Right renal pelvis (tissue), 4 donors: ENCODE data around the gene TMEM260. TPM values are rescaled to one million over a fixed set of nuclear protein-coding genes. Genes with fewer than 3 reads are reported as not detected.
A peak's percentile ranks its signal among the peaks of the same experiment; 100 is the strongest.

Experiments used
- DNase-seq, 4 donors: peaks; one replicate each; pipeline ENCODE4 v3.0.0-alpha.2; 2013; ENCODE audit warnings: low read depth in 4 of 4, low spot score in 3 of 4, missing footprints in 1 of 4
- polyA plus RNA-seq, 4 donors: library from polyadenylated mRNA; unstranded; fragments of 120-200 nt; gene quantifications; one replicate each; pipeline ENCODE4 v1.2.1, GENCODE V29; 2013; ENCODE audit not compliant: insufficient read length in 4 of 4

The TMEM260 gene
- polyA plus RNA-seq: 10 to 100 TPM; 32.6 to 36.2 (median 33.1) TPM

GRCh38 chr14:56579345-56580220 lies at the start of gene TMEM260:
Gene TMEM260 (plus strand): TSS chr14:56579798. CDS start chr14:56579915, 117 bp downstream.
- DNase-seq: peak; percentile 81 to 93 (median 82)

DNA sequence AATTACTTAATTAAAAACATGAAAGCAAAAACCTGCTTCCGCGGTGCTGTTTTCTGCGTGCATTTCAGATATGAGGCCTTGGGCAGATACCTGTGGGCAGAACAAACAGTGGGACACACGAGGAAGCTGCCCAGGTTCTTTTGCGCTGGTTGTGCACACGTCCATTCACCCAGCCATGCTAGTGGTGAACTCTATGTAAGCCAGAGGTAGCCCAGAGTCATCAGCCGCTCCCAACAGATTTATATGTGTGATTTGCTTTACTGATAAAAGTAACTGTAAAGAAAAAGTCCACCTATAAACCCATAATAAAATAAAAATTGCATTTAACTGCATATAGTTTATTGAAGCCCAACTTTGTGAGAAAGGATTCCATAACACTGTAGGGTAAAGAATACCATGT lies 47.1 kb upstream of the TMEM260 start:
- no peak for DNase-seq

DNA sequence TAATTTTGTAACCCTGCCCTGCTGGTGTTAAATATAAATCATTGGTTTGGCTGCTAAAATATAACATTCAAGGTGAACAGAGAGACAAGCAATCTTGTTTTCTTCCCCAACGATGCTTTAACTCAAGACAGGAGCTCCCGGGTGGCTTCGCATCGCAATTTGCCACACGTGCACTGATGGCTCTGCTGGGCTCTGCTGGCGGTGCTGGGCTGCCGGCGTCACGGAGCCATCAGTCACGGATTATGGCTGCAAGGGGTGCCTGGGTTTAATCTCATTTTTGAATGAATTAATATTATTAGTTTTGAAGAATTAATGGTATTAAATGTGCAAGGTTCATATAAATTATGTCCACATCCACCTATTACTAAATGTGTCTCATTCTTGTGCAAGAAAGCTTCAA lies 44.9 kb upstream of the TMEM260 start:
- DNase-seq: no peak

GRCh38 chr14:56539862-56540261 lies 39.7 kb upstream of the TMEM260 start:
- no peak for DNase-seq

DNA sequence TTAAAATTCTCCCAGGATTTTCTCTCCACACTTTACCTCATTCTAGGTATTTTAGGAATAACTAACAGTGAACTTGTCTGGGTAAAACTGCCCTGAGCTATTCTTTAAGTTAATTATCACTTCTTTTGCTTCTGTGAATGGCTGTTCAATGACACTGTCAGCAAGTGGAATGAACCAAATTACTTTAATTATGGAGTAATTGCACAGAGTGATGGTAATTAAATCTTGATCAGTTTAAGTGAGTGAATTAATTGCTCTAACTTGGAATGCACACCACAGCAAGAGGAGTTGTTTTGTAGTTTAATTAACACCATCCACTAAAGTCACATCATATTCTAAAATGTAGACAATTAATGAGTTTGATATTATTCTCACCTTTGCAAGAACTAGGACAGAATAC lies 36.2 kb upstream of the TMEM260 start:
- DNase-seq: no peak

DNA sequence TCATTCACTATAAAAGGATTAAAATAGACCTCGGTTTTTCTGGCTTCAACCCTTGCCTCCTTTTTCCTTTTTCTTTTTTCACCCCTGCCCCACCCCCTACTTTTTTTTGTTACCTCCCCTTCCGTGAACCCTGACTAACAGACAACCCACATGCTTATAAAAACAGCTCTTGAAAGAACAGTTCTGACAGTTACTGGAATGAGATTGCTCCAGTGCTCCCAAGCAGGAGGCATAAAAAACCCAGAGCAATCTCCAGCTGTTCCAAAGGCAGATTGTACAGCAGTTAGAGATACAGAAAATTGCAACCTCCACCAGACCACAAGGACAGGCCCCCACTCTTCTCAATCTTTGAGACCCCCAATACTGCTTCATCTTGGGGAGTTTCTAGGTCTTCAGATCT lies 29.9 kb upstream of the TMEM260 start:
- no peak for DNase-seq

GRCh38 chr14:56552615-56553014 lies 27.0 kb upstream of the TMEM260 start:
- DNase-seq: no peak

DNA sequence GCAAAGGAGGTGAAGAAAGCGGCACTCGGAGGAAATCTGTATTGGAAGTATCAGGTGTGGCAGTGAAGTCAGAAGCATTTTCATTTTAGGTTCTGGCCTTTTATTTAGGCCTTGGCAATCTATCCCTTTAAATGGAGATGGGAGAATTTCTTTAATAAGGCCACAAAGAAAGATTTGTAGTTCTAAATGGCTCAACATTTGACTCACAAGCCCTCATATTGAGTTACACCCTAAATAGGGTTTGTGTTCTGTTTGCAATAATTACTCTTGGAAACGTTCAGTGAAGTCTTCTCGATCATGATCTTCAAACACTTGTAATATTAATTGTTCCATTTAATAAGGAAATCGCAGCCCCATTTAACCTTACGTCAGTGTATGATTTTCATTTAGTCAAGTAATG lies 25.3 kb upstream of the TMEM260 start:
- no peak for DNase-seq

DNA sequence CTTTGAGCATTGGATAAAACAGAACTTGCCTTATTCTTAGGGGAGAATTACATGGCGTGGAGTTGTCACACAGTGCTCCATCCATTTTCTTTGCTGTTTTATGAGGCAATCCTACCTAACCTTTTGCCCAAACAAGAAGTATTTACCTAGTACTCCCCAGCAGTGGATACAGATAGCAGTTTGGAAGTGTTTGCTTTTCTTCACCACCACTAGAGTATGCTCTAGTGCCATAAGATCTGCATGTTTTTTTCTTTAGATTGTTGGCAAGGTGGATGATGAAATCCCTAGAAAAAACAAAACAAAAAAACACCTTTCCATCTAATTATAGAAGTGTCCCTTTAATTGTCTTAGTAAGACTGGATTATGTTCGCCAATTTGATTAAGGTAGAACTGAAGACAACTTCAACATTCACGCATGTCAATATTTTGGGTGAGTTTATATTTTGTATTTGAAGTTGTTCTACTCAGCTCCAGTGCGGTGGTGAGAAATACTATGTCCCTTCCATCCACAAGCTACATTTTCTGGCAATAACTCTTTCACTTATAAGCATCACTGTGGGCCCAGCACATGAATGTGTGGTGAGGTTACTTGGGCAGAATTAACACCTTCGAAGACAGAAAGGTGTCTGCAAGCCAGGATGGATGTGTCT lies 23.6 kb upstream of the TMEM260 start:
- peak in 1 of 4 donors; percentile 7 for DNase-seq

DNA sequence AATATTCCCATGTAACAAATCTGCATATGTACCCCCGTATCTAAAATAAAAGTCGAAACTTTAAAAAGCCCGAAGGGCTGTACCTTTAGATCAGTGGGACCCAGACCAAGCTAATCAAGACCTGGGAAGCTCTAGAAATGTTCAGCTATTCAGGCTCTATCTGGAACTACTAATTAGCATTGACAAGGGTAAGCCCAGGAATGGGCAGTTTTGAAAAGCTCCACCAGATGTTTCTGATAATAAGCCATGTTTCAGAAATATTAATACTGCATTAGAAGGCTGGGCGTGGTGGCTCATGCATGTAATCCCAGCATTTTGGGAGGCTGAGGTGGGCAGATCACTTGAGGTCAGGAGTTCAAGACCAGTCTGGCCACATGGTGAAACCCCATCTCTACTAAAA lies 20.4 kb upstream of the TMEM260 start:
- DNase-seq: no peak

DNA sequence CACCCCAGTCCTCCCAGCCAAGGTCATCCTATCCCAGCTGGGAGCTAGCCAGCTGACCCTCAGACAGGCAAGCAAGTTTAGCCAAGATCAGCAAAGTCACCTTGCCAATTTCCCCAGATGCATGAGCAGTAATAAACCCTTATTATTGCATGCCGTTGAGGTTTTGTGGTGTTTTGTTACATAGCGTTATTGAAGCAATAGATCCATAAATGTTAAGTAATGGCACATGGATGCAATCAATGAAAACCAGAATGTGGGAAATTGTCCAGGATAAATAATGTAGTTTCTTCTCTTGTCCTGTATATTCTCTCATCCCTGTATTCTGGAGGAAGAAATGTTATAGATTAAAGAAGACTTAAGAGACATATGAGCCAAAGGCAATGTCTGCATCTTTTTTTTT lies 18.0 kb upstream of the TMEM260 start:
- no peak for DNase-seq

DNA sequence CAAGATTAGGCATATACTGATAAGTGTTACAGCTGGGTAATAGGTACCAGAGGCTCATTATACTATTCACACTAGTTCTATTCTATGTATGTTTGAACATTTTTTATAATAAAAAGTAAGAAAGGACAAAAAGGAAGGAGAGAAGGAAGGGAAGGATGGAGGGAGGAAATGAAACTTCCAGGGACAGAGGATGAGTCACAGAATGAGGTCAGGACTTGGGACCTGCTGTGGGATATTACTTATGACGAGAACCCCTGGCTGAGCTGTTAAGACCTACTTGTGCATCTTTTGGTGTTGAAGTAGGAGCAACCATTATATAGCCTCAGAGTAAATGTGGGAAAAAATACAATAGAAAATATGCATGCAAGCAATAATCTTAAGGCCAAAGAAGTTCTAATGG lies 16.7 kb upstream of the TMEM260 start:
- DNase-seq: no peak

DNA sequence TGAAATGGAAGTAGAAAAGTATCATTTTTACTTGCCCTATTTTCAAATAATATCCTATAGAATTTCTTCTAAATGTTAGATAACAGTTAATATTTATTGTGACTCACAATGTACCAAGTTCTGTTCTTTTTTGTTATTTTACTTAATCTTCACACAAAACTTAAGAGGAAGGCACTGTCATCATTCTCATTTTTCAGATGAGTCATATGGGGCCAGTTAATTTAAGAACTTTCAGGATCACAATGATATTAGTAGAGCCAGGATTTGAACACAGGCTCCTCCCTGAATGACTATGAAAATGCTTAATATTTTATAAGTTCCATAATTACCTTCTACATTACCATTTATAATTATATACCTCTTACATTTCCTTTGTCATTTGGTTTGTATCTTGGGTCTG lies 10.4 kb upstream of the TMEM260 start:
- DNase-seq: no peak

GRCh38 chr14:56570295-56570694 lies 9.3 kb upstream of the TMEM260 start:
- no peak for DNase-seq

- DNase-seq: no peak
Measured at GRCh38 chr14:56580221-56580711, 668 bp downstream of the TMEM260 start.

DNA sequence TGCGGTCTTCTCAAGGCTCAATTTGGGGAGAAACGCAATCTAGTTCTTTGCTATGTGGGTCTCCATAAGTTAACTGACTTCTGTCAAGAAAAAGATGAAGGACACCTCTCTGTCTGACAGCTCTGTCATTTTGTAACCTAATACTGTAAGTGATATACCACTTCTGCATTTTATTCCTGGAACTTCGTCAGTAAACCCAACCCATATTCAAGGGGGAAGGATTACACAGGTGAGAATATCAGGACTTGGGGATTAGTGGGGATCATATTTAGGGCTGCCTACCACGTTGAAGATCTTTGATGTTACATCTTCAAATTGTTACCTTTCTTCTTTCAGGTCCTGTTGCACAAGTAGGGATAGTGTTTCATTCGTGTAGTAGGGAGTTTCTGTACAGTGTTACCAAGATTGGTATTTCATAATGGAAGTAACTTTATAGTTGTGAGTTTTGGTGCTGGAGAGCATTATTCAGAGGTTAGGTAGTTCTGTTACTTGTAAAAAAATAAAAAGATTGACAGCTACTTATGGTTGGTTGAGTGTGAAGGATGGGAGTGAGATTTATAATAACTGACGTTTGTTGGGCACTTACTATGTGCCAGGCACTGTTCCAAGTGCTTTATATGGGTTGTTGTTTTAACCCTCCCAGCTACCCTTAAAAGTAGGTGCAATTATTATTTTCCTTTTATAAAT lies 1.6 kb downstream of the TMEM260 start:
- DNase-seq: no peak

DNA sequence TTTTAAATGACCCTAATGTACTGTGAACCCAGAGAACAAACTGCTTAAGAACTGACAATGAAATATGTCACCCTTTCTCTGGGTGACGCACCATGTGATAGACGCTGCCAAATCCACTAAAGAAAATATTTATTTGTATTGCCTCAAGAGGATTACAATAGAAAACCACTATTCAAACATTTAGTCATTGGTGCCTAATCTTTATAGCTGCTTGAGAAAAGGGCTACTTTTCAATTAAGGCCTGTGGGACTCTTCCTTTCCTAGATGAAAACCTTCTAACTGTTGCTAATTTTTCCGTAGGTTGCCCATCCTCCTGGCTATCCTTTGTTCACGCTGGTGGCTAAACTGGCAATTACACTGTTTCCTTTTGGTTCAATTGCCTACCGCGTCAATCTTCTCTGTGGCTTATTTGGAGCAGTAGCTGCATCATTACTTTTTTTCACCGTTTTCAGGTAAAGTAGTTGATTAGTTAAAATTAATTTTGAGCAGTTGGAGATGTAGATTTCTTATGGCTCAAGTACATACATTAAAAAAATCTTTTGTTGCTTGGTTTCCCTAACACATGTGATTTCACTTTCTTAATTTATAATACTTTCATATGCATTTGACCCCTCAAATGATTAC lies 6.0 kb downstream of the TMEM260 start:
- no peak for DNase-seq

GRCh38 chr14:56587701-56588100 lies 8.1 kb downstream of the TMEM260 start:
- DNase-seq: no peak

DNA sequence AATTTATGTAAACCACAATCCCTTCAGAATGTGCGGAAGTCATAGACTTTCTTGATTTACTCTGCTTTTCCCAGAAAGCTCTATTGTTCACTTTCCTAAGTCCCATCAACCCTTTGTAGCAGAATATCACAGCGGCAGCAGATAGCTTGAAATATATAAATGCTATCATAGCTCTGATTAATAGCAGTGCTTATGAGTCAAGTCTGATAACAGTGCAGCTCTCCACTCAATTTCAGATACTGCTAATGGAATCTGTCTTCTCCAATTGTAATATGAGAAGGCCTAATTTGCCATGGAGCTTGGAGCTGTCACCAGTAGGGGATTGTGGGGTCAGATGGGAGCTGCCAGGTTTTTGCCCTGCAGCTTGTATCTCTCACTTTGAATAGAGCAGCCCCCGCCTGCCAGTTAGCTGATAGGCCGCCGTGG lies 10.9 kb downstream of the TMEM260 start:
- DNase-seq: peak in 1 of 4 donors; percentile 23

DNA sequence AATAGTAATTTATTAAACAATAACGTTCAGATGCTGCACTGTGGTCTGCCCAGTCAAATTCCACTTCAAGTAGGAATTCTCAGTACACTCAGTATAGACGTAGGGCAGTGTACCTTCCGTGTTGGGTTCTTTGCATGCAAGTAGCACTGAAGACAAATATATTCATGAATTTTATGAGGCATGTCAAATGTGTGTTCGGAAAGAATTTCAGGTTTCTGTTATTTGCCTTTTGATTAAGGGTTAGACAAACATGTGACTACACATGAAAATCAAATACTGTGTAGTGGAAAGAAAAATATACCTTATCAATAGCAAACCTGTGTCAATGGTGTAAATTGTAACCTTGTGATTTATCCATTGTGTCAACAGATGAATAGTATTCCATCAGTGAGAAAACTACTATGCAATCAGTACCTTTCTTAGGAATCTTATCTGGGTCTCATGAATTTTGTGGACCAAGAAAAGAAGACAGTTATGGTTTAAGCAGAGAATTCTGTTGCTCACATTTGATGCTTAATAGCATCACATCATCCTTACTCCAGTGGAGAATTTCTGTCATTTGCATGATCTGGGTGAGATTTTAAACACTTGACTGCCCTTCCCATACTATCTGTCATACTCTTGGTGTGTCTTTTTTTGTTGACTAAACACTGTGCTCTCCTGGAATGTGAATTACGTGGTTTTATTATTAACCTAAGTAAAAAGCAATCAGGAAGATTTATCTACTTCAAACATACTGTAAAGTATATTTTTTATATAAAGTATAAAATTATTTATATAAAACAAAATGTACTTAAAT lies 13.3 kb downstream of the TMEM260 start:
- DNase-seq: peak in 1 of 4 donors; percentile 7
